Upper lobe of left lung (tissue), 6 donors: ENCODE measurements around the gene KARS1. TPM values are rescaled to one million over a fixed set of nuclear protein-coding genes. Genes with fewer than 3 reads are reported as not detected.

Source experiments
- ATAC-seq, 2 donors: fragments of 200-7000 bp; cut with Tn5 transposase; one replicate each; pipeline ENCODE4 v1.9.1; 2022; ENCODE audit warnings: mild to moderate bottlenecking in 2 of 2, moderate library complexity in 2 of 2; ENCODE audit not compliant: low FRiP score in 2 of 2
- DNase-seq, 2 donors: peaks; one replicate each; pipeline ENCODE4 v3.0.0-alpha.2; 2019 to 2020
- H3K27ac ChIP-seq, 4 donors: fragments of 200-600 bp; sonication (generic); one replicate each; pipeline ENCODE4 v1.5.1; 2016 to 2019
- H3K27me3 ChIP-seq, 4 donors: fragments of 200-600 bp; sonication (generic); one replicate each; pipeline ENCODE4 v1.5.1; 2017 to 2019
- H3K36me3 ChIP-seq, 4 donors: fragments of 200-600 bp; sonication (generic); one replicate each; pipeline ENCODE4 v1.5.1; 2016 to 2019
- H3K4me1 ChIP-seq, 4 donors: fragments of 200-600 bp; sonication (generic); one replicate each; pipeline ENCODE4 v1.5.1; 2018 to 2019
- H3K4me3 ChIP-seq, 4 donors: fragments of 200-600 bp; sonication (generic); one replicate each; pipeline ENCODE4 v1.5.1; 2017 to 2019; ENCODE audit warnings: mild to moderate bottlenecking in 2 of 4, moderate library complexity in 1 of 4
- H3K9me3 ChIP-seq, 4 donors: fragments of 200-600 bp; sonication (generic); one replicate each; pipeline ENCODE4 v1.5.1; 2018 to 2019
- CTCF ChIP-seq, 6 experiments: fragments of 450-650 bp in 4 of 6; fragments of 200-600 bp in 2 of 6; sonication (generic) in 2 of 6; IDR thresholded peaks; one replicate each; pipeline ENCODE4 v1.5.1; 2016 to 2019; ENCODE audit warnings: antibody characterized with exemption in 6 of 6
- EP300 ChIP-seq, 4 donors: sonication (generic); formaldehyde crosslinking; IDR thresholded peaks; one replicate each; pipeline ENCODE4 v1.5.1; 2017; ENCODE audit warnings: antibody characterized with exemption in 4 of 4, control low read depth in 2 of 4
- POLR2A ChIP-seq, 4 donors: fragments of 450-650 bp; IDR thresholded peaks; one replicate each; pipeline ENCODE4 v1.5.1; 2016 to 2017; ENCODE audit warnings: antibody characterized with exemption in 4 of 4, mild to moderate bottlenecking in 2 of 4
- POLR2AphosphoS5 ChIP-seq, 2 donors: sonication (generic); formaldehyde crosslinking; IDR thresholded peaks; one replicate each; pipeline ENCODE4 v1.5.1; 2017; ENCODE audit warnings: antibody characterized with exemption in 2 of 2
- WGBS, 2 donors: methylation state at CpG; one replicate each; pipeline ENCODE4 v1.1.5; 2017 to 2018; 5-methylcytosine and 5-hydroxymethylcytosine counted together
- total RNA-seq, 6 donors: library from RNA; depleted of rRNA in 4 of 6; stranded (reverse); fragments of >200 nt in 4 of 6; gene quantifications; one replicate each; pipeline versions ENCODE4 v1.1.0 to v1.2.1, GENCODE V29; 2016 to 2021
- donor health status: DM: no; HTN: no; CAD: no; lungs with moderate emphysema.
- donor health status: DM: no; HTN: yes; CAD: no; lungs with severe emphysema.

Gene KARS1
- total RNA-seq, 6 donors from 2014 or later, result 59.4 to 94.2 (median 86.3) TPM

- TF ChIP-seq CTCF (IDR thresholded peaks at IDR 0.05) (peak in 1 of 6 experiments; percentile 6), POLR2AphosphoS5 (IDR thresholded peaks at IDR 0.05) (peak; percentile 93 to 94), EP300 (IDR thresholded peaks at IDR 0.05) (no peak), POLR2A (IDR thresholded peaks at IDR 0.05) (peak in 3 of 4 donors; percentile 61 to 86 (median 81))
- ATAC-seq, result peak; percentile 96 to 98
- peak; percentile 97 to 99 for DNase-seq
- H3K27ac ChIP-seq, result peak within 1 kb of the TSS; percentile 89 to 96 (median 93)
- H3K27me3 ChIP-seq, result no peaks in the 10 kb centered on the region
- WGBS, 2 donors, result 0% methylated on average over 23 to 44 of the region's 62 CpGs
- H3K36me3 ChIP-seq, result peaks cover 0 to 40% (median 15%) of the 10 kb centered on the region in 4 donors
- peak within 1 kb of the TSS; percentile 69 to 82 (median 78) for H3K4me3 ChIP-seq
- no peaks in the 10 kb centered on the region for H3K9me3 ChIP-seq
- H3K4me1 ChIP-seq, result peaks cover 15 to 23% (median 21%) of the 10 kb centered on the region in 4 donors
These were observed 24.5 kb downstream of the KARS1 start, which contains the start of gene ADAT1 for GRCh38 chr16:75622761-75623605. Gene ADAT1, minus strand, starts transcription at chr16:75623281. Its CDS starts 2,482 bp downstream, at chr16:75620799.

GRCh38 chr16:75621170-75621477 lies 26.3 kb downstream of the KARS1 start:
- no peaks in the 10 kb centered on the region for H3K9me3 ChIP-seq
- H3K4me3 ChIP-seq, result no peak overlapping the region
- ATAC-seq (no peak), DNase-seq (no peak)
- H3K27me3 ChIP-seq, result no peaks in the 10 kb centered on the region
- no peak for TF ChIP-seq POLR2AphosphoS5 (IDR thresholded peaks at IDR 0.05)
- no peak for TF ChIP-seq CTCF (IDR thresholded peaks at IDR 0.05)
- TF ChIP-seq POLR2A (IDR thresholded peaks at IDR 0.05), result no peak
- TF ChIP-seq EP300 (IDR thresholded peaks at IDR 0.05), result no peak
- H3K4me1 ChIP-seq, result peaks cover 9 to 23% (median 13%) of the 10 kb centered on the region in 4 donors
- H3K36me3 ChIP-seq, result peaks cover 0 to 40% (median 28%) of the 10 kb centered on the region in 4 donors
- H3K27ac ChIP-seq, result no peak overlapping the region
- WGBS, 2 donors, result 39 to 40% methylated on average over 2 of the region's 2 CpGs

- ATAC-seq (no peak), DNase-seq (peak in 1 of 2 donors; percentile 23)
- no peak for TF ChIP-seq POLR2AphosphoS5 (IDR thresholded peaks at IDR 0.05)
- no peak for TF ChIP-seq EP300 (IDR thresholded peaks at IDR 0.05)
- no peak for TF ChIP-seq CTCF (IDR thresholded peaks at IDR 0.05)
- TF ChIP-seq POLR2A (IDR thresholded peaks at IDR 0.05), result no peak
- Histone ChIP-seq H3K9me3 (no peaks in the 10 kb centered on the region), H3K4me1 (peaks cover 9 to 23% (median 13%) of the 10 kb centered on the region in 4 donors), H3K4me3 (no peak overlapping the region), H3K27ac (no peak overlapping the region), H3K36me3 (peaks cover 0 to 41% (median 34%) of the 10 kb centered on the region in 4 donors), H3K27me3 (no peaks in the 10 kb centered on the region)
- 83 to 90% methylated on average over 20 of the region's 20 CpGs for WGBS, 2 donors
These were observed 26.9 kb downstream of the KARS1 start for GRCh38 chr16:75620326-75621169.

GRCh38 chr16:75618780-75619179 lies 28.7 kb downstream of the KARS1 start:
- TF ChIP-seq POLR2A (IDR thresholded peaks at IDR 0.05) (no peak), EP300 (IDR thresholded peaks at IDR 0.05) (no peak), CTCF (IDR thresholded peaks at IDR 0.05) (no peak), POLR2AphosphoS5 (IDR thresholded peaks at IDR 0.05) (no peak)

More at GRCh38 chr16:75618780-75619179, 28.7 kb downstream of the KARS1 start:
- 92 to 96% methylated on average over 2 of the region's 2 CpGs for WGBS, 2 donors
- no peaks in the 10 kb centered on the region for H3K27me3 ChIP-seq
- ATAC-seq (no peak), DNase-seq (no peak)
- H3K4me3 ChIP-seq, result no peak overlapping the region
- peaks cover 0 to 53% (median 45%) of the 10 kb centered on the region in 4 donors for H3K36me3 ChIP-seq
- H3K4me1 ChIP-seq, result peaks cover 9 to 22% (median 13%) of the 10 kb centered on the region in 4 donors
- no peak overlapping the region for H3K27ac ChIP-seq
- H3K9me3 ChIP-seq, result no peaks in the 10 kb centered on the region
